SK-N-SH treated with all-trans-retinoic acid at 6 μM for 48 hours (cell line): ENCODE data around the gene ELOVL1.

Source experiments
- ARNTL ChIP-seq: fragments of 450-650 bp; formaldehyde crosslinking; IDR thresholded peaks from 2 replicates; pipeline ENCODE4 v1.5.0; 2020; ENCODE audit warnings: low read depth, mild to moderate bottlenecking, moderate library complexity, borderline replicate concordance
- CREB5 ChIP-seq: fragments of 250-450 bp; sonication (Bioruptor Pico); IDR thresholded peaks from 2 replicates; pipeline ENCODE4 v1.5.1; 2020; ENCODE audit warnings: low read depth, mild to moderate bottlenecking, moderate library complexity
- ISL1 ChIP-seq: fragments of 250-450 bp; sonication (Bioruptor Pico); IDR thresholded peaks from 2 replicates; pipeline ENCODE4 v2.1.2; 2022; ENCODE audit warnings: mild to moderate bottlenecking, moderate library complexity
- OSR1 ChIP-seq: fragments of 250-450 bp; sonication (Bioruptor Pico); IDR thresholded peaks from 2 replicates; pipeline ENCODE4 v1.8.0; 2022; ENCODE audit warnings: moderate library complexity, mild to moderate bottlenecking, inconsistent platforms
- PPARA ChIP-seq: fragments of 250-450 bp; sonication (Bioruptor Pico); IDR thresholded peaks from 2 replicates; pipeline ENCODE4 v1.5.0; 2020; ENCODE audit warnings: mild to moderate bottlenecking, borderline replicate concordance
- SNAI2 ChIP-seq: fragments of 250-450 bp; sonication (Bioruptor Pico); IDR thresholded peaks from 2 replicates; pipeline ENCODE4 v1.5.0; 2020; ENCODE audit warnings: mild to moderate bottlenecking, moderate library complexity
- ZC3H10 ChIP-seq: fragments of 250-450 bp; sonication (Bioruptor Pico); IDR thresholded peaks from 2 replicates; pipeline ENCODE4 v1.5.1; 2021; ENCODE audit warnings: mild to moderate bottlenecking, moderate library complexity
- ZFP3 ChIP-seq: fragments of 250-450 bp; sonication (Bioruptor Pico); IDR thresholded peaks from 2 replicates; pipeline ENCODE4 v1.5.0; 2020; ENCODE audit warnings: mild to moderate bottlenecking, moderate library complexity
- ZFP30 ChIP-seq: fragments of 450-650 bp; formaldehyde crosslinking; IDR thresholded peaks from 2 replicates; pipeline ENCODE4 v1.5.0; 2022; ENCODE audit warnings: mild to moderate bottlenecking, moderate library complexity
- ZNF8 ChIP-seq: fragments of 450-650 bp; formaldehyde crosslinking; IDR thresholded peaks from 2 replicates; pipeline ENCODE4 v1.5.0; 2020; ENCODE audit warnings: mild to moderate bottlenecking, moderate library complexity
- TF ChIP-seq, protein P1 (sequence below): fragments of 250-450 bp; sonication (Bioruptor Pico); IDR thresholded peaks from 2 replicates; pipeline ENCODE4 v1.8.0; 2020; ENCODE audit warnings: mild to moderate bottlenecking, moderate library complexity, borderline replicate concordance
- TF ChIP-seq, protein P2 (sequence below): fragments of 250-450 bp; sonication (Bioruptor Pico); IDR thresholded peaks from 2 replicates; pipeline ENCODE4 v1.8.0; 2021; ENCODE audit warnings: low read depth, mild to moderate bottlenecking, moderate library complexity, borderline replicate concordance

DNA sequence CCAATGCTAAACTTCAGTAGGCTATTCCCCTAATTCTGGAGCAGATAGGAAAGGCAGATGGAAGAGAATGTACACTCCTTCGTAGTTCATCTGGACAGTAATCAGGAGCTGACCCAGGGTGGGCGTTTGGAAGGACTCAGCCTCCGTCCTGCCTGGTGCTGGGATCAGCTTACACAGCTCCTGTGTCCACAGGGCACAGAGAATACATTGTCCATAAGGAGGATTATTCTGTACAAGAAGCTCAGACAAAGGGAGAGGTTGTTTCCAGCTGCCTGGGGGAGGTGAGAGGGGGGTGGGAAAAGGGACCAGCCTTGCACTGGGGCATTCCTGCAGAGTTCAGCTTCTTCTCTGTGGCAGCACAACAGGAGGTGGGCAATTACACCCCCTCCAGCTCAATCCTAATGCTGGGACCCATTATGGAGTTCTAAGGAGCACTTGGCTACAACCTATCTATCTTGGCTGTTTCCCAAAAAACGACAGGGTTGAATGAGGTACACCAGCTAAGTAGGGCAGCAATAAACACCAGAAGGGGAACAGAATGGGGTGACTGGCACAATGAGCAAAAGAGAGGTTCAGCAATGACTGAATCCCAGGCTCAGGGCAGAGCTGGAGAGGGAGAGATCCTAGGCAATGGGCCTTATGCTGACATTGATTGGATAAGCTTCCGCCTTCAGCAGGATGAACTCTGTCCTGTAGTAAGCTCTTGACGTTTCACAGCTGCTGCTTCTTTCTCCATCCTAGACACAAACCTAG, 14.4 kb upstream of the ELOVL1 start:
- TF ChIP-seq, protein P1, sequence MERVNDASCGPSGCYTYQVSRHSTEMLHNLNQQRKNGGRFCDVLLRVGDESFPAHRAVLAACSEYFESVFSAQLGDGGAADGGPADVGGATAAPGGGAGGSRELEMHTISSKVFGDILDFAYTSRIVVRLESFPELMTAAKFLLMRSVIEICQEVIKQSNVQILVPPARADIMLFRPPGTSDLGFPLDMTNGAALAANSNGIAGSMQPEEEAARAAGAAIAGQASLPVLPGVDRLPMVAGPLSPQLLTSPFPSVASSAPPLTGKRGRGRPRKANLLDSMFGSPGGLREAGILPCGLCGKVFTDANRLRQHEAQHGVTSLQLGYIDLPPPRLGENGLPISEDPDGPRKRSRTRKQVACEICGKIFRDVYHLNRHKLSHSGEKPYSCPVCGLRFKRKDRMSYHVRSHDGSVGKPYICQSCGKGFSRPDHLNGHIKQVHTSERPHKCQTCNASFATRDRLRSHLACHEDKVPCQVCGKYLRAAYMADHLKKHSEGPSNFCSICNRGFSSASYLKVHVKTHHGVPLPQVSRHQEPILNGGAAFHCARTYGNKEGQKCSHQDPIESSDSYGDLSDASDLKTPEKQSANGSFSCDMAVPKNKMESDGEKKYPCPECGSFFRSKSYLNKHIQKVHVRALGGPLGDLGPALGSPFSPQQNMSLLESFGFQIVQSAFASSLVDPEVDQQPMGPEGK (CRISPR knock-in tag), result no peak
- no peak for TF ChIP-seq OSR1
- no peak for TF ChIP-seq ISL1 (CRISPR knock-in tag)
- TF ChIP-seq, protein P2, sequence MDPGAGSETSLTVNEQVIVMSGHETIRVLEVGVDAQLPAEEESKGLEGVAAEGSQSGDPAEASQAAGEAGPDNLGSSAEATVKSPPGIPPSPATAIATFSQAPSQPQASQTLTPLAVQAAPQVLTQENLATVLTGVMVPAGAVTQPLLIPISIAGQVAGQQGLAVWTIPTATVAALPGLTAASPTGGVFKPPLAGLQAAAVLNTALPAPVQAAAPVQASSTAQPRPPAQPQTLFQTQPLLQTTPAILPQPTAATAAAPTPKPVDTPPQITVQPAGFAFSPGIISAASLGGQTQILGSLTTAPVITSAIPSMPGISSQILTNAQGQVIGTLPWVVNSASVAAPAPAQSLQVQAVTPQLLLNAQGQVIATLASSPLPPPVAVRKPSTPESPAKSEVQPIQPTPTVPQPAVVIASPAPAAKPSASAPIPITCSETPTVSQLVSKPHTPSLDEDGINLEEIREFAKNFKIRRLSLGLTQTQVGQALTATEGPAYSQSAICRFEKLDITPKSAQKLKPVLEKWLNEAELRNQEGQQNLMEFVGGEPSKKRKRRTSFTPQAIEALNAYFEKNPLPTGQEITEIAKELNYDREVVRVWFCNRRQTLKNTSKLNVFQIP (CRISPR knock-in tag), result no peak
- TF ChIP-seq ZFP30 (CRISPR knock-in tag), result no peak
- no peak for TF ChIP-seq ZFP3 (CRISPR knock-in tag)
- no peak for TF ChIP-seq PPARA
- TF ChIP-seq ZC3H10 (CRISPR knock-in tag), result no peak
- no peak for TF ChIP-seq SNAI2 (CRISPR knock-in tag)
- TF ChIP-seq ARNTL, result no peak
- no peak for TF ChIP-seq CREB5 (CRISPR knock-in tag)
- TF ChIP-seq ZNF8, result no peak
